ENCODE measurements around the gene RPS27.
"Not testable (repeated sequence)": the region's sequence is repeated elsewhere in the genome, so short reads cannot be mapped to it uniquely, and the experiment has no call there.

DNA sequence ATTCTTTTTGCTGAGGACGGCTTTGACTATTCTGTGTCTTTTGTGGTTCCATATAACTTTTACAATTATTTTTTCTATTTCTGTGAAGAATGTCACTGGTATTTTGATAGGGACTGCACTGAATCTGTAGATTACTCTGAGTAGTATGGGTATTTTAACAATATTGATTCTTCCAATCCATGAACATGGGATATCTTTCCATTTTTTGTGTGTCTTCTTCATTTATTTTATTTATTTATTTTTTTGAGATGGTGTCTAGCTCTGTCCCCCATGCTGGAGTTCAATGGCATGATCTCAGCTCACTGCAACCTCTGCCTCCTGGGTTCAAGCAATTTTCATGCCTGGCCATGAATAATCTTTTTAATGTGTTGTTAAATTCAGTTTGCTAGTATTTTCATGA is 43.1 kb downstream of the RPS27 start:
- not testable (repeated sequence) for TF ChIP-seq POLR2A (IDR thresholded peaks at IDR 0.05; ENCODE audit: low read depth, low read length); SPI1 (IDR thresholded peaks at IDR 0.05; ENCODE audit: low read depth, low read length); POLR2AphosphoS5 (IDR thresholded peaks at IDR 0.05; ENCODE audit: low read depth, low read length); PAX5 (IDR thresholded peaks at IDR 0.05; ENCODE audit: insufficient read depth, low read length, severe bottlenecking); POU2F2 (IDR thresholded peaks at IDR 0.05; ENCODE audit: low read depth, low read length)
